D721Med (cell line): Measurements from ENCODE around the gene YWHAH.

Experiments
- DNase-seq: peaks from one replicate; pipeline ENCODE4 v3.0.0; 2011; ENCODE audit warnings: low spot score; ENCODE audit not compliant: insufficient read length
- FAIRE-seq: peaks from 2 replicates; lab custom pipeline; 2011; peaks lifted over from hg19 to GRCh38; lab: Jason Lieb, UNC
- TF ChIP-seq, protein P1 (sequence below): IDR thresholded peaks from 2 replicates; pipeline ENCODE4 v1.5.1; 2012; ENCODE audit warnings: mild to moderate bottlenecking, control low read depth; ENCODE audit not compliant: insufficient read depth; ENCODE audit errors: missing control alignments

The YWHAH gene

DNA sequence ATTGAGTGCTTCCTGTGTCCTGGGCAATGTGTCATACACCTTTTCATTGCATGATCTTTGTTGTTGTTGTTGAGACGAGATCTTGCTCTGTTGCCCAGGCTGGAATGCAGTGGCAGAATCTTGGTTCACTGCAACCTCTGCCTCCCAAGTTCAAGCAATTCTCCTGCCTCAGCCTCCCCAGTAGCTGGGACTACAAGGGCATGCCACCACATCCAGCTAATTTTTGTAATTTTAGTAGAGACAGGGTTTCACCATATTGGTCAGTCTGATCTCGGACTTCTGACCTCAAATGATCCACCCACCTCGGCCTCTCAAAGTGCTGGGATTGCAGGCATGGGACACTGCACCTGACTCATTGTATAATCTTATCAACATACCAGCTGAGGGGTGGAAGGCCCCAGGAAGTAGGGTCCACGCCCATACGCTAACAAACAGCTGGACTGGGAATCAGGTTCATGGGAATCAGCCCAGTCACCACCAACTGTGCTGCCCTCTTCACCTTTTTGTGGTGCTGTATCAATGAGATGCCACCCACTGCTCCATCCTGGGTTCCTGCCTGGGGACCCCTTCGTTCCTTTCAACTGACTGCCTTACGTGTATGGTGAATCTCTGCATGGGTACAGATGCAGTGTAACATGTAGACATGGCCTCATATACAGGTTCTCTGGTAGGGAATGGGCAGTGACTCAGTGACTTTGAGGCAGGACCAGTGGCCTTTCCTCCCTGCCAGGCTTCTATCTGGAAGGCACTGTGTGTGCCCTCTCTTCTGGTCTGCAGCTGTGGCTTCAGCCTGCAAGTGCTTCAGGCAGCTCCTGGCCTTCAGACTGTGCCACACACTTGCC, 32.5 kb upstream of the YWHAH start:
- TF ChIP-seq, protein P1, sequence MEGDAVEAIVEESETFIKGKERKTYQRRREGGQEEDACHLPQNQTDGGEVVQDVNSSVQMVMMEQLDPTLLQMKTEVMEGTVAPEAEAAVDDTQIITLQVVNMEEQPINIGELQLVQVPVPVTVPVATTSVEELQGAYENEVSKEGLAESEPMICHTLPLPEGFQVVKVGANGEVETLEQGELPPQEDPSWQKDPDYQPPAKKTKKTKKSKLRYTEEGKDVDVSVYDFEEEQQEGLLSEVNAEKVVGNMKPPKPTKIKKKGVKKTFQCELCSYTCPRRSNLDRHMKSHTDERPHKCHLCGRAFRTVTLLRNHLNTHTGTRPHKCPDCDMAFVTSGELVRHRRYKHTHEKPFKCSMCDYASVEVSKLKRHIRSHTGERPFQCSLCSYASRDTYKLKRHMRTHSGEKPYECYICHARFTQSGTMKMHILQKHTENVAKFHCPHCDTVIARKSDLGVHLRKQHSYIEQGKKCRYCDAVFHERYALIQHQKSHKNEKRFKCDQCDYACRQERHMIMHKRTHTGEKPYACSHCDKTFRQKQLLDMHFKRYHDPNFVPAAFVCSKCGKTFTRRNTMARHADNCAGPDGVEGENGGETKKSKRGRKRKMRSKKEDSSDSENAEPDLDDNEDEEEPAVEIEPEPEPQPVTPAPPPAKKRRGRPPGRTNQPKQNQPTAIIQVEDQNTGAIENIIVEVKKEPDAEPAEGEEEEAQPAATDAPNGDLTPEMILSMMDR: no peak
- FAIRE-seq (no peak), DNase-seq (no peak)

DNA sequence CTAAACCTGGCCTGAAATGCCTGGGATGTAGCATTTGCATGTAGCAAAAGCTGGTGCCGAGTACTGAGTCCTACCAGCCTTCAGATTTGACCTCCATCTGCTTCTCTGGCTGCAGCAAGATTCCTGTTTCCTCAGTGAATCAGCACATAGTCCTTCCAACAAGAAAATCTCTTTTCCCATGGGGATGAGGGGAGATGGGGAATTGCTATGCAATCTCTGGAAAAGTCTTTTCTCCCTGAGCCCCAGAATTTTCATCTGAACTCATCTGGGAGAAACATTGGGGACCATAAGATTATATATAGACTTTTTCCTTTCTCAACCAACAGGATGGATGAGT, 32.0 kb upstream of the YWHAH start:
- DNase-seq: no peak
- no peak for FAIRE-seq
- TF ChIP-seq, protein P1: no peak

DNA sequence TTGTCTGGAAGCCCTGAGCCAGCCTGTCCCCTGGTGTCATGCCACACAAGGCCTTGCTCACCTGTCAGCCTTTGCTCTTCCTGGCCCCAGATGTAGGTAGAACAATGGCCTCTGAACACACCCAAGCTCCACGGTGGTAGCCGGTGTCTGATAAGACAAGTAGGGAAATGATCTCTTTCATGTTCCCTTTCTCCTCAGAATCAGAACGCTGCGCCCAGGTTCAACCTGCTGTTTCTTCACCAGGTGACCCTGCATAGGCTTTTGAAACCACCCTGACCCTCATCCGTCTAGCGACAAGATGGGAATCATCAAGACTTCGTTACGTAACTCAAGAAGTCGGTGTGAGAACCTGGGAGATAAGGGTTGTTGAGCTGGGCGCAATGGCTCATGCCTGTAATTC, 28.7 kb upstream of the YWHAH start:
- DNase-seq (no peak), FAIRE-seq (no peak)
- TF ChIP-seq, protein P1: no peak

DNA sequence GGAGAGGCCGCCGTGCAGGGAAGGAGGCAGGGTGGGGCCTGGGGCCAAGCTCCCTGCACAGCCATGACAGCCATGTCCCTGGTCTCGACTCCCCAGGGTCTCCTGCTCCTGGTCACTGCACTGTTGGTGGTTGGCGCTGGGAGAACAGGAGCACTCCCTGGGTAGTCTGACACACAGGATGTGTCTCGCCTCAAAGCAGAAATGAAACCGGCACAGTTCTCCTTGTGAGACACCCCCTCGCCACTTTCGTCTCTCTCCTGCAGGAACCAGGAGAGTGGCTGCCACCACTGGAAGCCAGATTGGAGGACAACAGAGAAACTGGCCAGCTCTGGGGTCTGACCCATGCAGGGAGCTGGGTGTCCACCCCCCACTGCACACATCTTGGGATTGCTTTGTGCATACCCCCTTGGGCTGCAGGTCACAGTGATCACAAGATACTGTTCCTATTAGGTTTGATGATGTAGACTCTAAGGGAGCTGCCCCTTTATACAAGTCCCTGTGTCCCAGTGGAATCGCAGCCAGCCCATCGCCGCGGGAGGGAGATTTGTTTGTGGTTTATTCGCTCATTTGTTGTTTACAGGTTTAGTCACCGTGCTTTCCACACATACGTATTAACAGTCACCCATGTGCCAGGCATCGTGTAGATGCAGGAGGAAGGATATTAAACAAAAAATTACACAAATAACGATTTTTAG, 27.0 kb upstream of the YWHAH start:
- DNase-seq (no peak), FAIRE-seq (no peak)
- TF ChIP-seq, protein P1: no peak

DNA sequence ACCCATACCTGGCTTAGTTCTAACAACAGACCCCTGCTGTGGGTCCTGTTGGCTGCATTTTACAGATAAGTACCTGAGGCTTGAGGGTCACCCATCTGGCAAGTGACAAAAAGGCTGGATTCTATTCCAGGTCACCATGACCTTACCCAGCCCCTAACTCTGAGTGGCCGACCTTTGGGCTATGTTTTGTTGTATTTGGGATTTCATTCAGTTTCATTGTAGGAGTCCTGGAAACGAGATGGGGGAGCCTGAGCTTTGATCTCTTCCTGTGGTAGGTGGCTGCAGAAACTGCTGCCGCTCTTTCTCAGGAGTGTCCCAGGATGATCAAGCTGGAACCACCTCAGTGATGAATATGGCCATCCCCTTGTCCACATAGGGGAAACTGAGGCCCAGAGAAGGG, 24.6 kb upstream of the YWHAH start:
- TF ChIP-seq, protein P1: no peak
- FAIRE-seq (no peak), DNase-seq (no peak)

DNA sequence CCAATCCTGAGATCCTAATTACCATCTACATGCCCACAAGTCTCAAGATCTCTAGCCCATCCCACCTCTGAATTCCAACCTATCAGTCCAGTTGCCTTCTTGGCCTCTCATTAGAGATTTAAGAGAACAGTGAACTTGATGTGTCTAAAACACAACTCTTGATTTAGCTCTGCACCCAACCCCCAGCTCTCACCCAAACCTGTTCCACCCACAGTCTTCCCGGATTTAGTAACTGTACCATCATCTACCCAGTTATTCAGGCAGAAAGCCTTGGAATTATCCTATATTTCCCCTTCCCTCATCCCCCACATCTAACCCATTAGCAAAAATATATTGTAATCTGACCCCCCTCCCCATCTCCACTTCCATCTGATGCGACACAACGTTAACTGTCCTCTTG, 24.0 kb upstream of the YWHAH start:
- TF ChIP-seq, protein P1: no peak
- FAIRE-seq (no peak), DNase-seq (no peak)

DNA sequence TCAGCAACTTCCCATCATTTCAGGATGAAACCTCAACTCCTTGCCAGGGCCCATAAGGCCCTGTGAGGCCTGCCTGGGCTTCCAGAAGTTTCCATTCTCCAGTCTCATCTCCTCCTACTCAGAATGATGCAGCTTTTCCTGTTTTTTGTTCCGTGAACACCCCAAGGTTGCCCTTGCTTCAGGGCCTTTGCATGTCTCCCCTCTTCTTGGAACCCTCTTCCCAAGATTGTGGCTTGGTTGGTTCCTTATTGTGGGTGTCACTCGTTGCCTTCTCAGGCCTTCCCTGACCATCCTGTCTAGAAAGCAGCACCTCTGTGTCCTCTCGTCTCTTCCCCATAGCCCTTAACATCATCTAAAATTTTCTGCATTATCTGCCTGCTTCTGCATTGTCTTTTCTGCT, 23.2 kb upstream of the YWHAH start:
- TF ChIP-seq, protein P1: no peak
- DNase-seq: no peak
- no peak for FAIRE-seq
